DOHH2 (cell line): Measurements from ENCODE around the gene TTC34.

ENCODE experiments used
- CTCF ChIP-seq: fragments of 200-600 bp; sonication (generic); IDR thresholded peaks from one replicate; pipeline ENCODE4 v1.5.1; 2014; ENCODE audit warnings: antibody characterized with exemption, mild to moderate bottlenecking, low read depth, low read length; ENCODE audit not compliant: poor library complexity, severe bottlenecking
- EZH2phosphoT487 ChIP-seq: fragments of 200-600 bp; sonication (generic); IDR thresholded peaks from 2 replicates; pipeline ENCODE4 v1.6.1; 2017; ENCODE audit warnings: borderline replicate concordance, mild to moderate bottlenecking, antibody characterized with exemption, low read length, moderate library complexity, mixed read lengths

GRCh38 chr1:2595261-2595811 lies 206.2 kb downstream of the TTC34 start:
- TF ChIP-seq CTCF (no peak), EZH2phosphoT487 (no peak)
